HG02763 (cell line): ENCODE measurements around the gene NOXO1.
"Not testable (repeated sequence)": the region's sequence is repeated elsewhere in the genome, so short reads cannot be mapped to it uniquely, and the experiment has no call there.

Experiments
- ATAC-seq: cut with Tn5 transposase; IDR thresholded peaks from one replicate; pipeline ENCODE4 v1.9.1; 2021; ENCODE audit warnings: mild to moderate bottlenecking, moderate library complexity; ENCODE audit not compliant: unreplicated experiment

The NOXO1 gene

GRCh38 chr16:1942810-1943726, 38.2 kb downstream of the NOXO1 start, which contains the start of gene MSRB1:
MSRB1 (minus strand) TSS chr16:1943199; CDS start chr16:1943156, 43 bp downstream.
- ATAC-seq = peak; percentile 94

GRCh38 chr16:1942047-1942809, 39.0 kb downstream of the NOXO1 start:
- no peak for ATAC-seq

GRCh38 chr16:1941162-1942046, 39.9 kb downstream of the NOXO1 start:
- no peak for ATAC-seq

- ATAC-seq = no peak
These were observed 40.8 kb downstream of the NOXO1 start for GRCh38 chr16:1940273-1941161.

GRCh38 chr16:1939833-1940232, 41.4 kb downstream of the NOXO1 start:
- ATAC-seq = not testable (repeated sequence)

GRCh38 chr16:1938910-1939309, 42.4 kb downstream of the NOXO1 start:
- no peak for ATAC-seq

GRCh38 chr16:1938316-1938715, 43.0 kb downstream of the NOXO1 start:
- no peak for ATAC-seq

GRCh38 chr16:1936945-1937479, 44.3 kb downstream of the NOXO1 start:
- no peak for ATAC-seq

GRCh38 chr16:1933097-1933661, 48.1 kb downstream of the NOXO1 start:
- no peak for ATAC-seq

- ATAC-seq = no peak
These were observed 48.9 kb downstream of the NOXO1 start for GRCh38 chr16:1932050-1933028.

- ATAC-seq = no peak
These were observed 50.9 kb downstream of the NOXO1 start for GRCh38 chr16:1930338-1930720.

- peak; percentile 90 for ATAC-seq
These were observed 51.5 kb downstream of the NOXO1 start for GRCh38 chr16:1929578-1930337.

- ATAC-seq = no peak
These were observed 52.2 kb downstream of the NOXO1 start for GRCh38 chr16:1929105-1929504.
